Thyroid gland (tissue), 4 donors: ENCODE measurements around the gene GTF2H3. TPM values are rescaled to one million over a fixed set of nuclear protein-coding genes. Genes with fewer than 3 reads are reported as not detected.

ENCODE experiments used
- DNase-seq, 2 donors: peaks; one replicate each; pipeline ENCODE4 v3.0.0-alpha.2; 2019
- H3K27ac ChIP-seq, 3 donors: fragments of 200-600 bp; sonication (generic); 1 replicate in 2 of 3; 2 replicates in 1 of 3; pipeline ENCODE4 v1.5.1; 2016 to 2019; ENCODE audit warnings: mild to moderate bottlenecking in 1 of 3, moderate library complexity in 1 of 3
- H3K27me3 ChIP-seq: fragments of 200-600 bp; sonication (generic); one replicate; pipeline ENCODE4 v1.5.1; 2019
- H3K36me3 ChIP-seq, 2 donors: fragments of 200-600 bp; sonication (generic); one replicate each; pipeline ENCODE4 v1.5.1; 2016 to 2019
- H3K4me1 ChIP-seq, 2 donors: fragments of 200-600 bp; sonication (generic); one replicate each; pipeline ENCODE4 v1.5.1; 2017 to 2019
- H3K4me3 ChIP-seq, 3 donors: fragments of 200-600 bp; sonication (generic); replicated peaks in 1 of 3; 1 replicate in 2 of 3; 2 replicates in 1 of 3; pipeline ENCODE4 v1.5.1; 2016; ENCODE audit warnings: mild to moderate bottlenecking in 1 of 3
- H3K9me3 ChIP-seq: fragments of 200-600 bp; sonication (generic); one replicate; pipeline ENCODE4 v1.5.1; 2017
- CTCF ChIP-seq, 6 experiments: fragments of 200-600 bp in 3 of 6; fragments of 450-650 bp in 3 of 6; sonication (generic) in 3 of 6; IDR thresholded peaks; one replicate each; pipeline ENCODE4 v1.5.1; 2016 to 2019; ENCODE audit warnings: antibody characterized with exemption in 6 of 6, mild to moderate bottlenecking in 2 of 6, inconsistent platforms in 1 of 6, moderate library complexity in 1 of 6
- POLR2A ChIP-seq, 2 donors: fragments of 450-650 bp; IDR thresholded peaks; one replicate each; pipeline ENCODE4 v1.6.1; 2017; ENCODE audit warnings: antibody characterized with exemption in 2 of 2, mild to moderate bottlenecking in 2 of 2, moderate library complexity in 1 of 2
- WGBS, 2 donors: methylation state at CpG; one replicate each; pipeline ENCODE4 v1.1.5; 2017; 5-methylcytosine and 5-hydroxymethylcytosine counted together
- intact Hi-C: fragments of 100-400 bp; cut with DNase I; formaldehyde crosslinking; loops from one replicate; pipeline ENCODE4 v1.15.1; 2023
- total RNA-seq, 4 donors: library from RNA; depleted of rRNA; stranded (reverse); fragments of >200 nt; gene quantifications; one replicate each; pipeline ENCODE4 v1.2.3, GENCODE V29; 2016

Gene GTF2H3
- total RNA-seq, 4 donors from 2014 or later = 15.9 to 32.4 (median 31.1) TPM

GRCh38 chr12:123634142-123634561 is 523 bp downstream of the GTF2H3 start:
- Histone ChIP-seq H3K27ac (peak overlapping the region; percentile 42 to 62 (median 53)), H3K9me3 (no peaks in the 10 kb centered on the region), H3K36me3 (peaks cover 17 to 26% of the 10 kb centered on the region in 2 donors), H3K4me1 (peaks cover 0 to 9% of the 10 kb centered on the region in 2 donors), H3K4me3 (peak overlapping the region; percentile 54 to 75 (median 62)), H3K27me3 (no peaks in the 10 kb centered on the region)
- peak in 1 of 2 donors; percentile 6 for DNase-seq
- WGBS, 2 donors = 16 to 19% methylated on average over 19 of the region's 19 CpGs
- intact Hi-C loops = no loop called here
- TF ChIP-seq CTCF (IDR thresholded peaks at IDR 0.05) (no peak), POLR2A (IDR thresholded peaks at IDR 0.05) (no peak)

GRCh38 chr12:123643911-123644310 is 10.3 kb downstream of the GTF2H3 start:
- H3K4me3 ChIP-seq = no peak overlapping the region
- H3K27me3 ChIP-seq = no peaks in the 10 kb centered on the region
- no peaks in the 10 kb centered on the region for H3K4me1 ChIP-seq
- no peaks in the 10 kb centered on the region for H3K9me3 ChIP-seq
- no peak overlapping the region for H3K27ac ChIP-seq
- H3K36me3 ChIP-seq = peaks cover 20 to 21% of the 10 kb centered on the region in 2 donors
- 92 to 97% methylated on average over 7 of the region's 7 CpGs for WGBS, 2 donors
- intact Hi-C loops = no loop called here
- TF ChIP-seq POLR2A (IDR thresholded peaks at IDR 0.05) (no peak), CTCF (IDR thresholded peaks at IDR 0.05) (no peak)
- DNase-seq = no peak

- no peak overlapping the region for H3K27ac ChIP-seq
- H3K4me1 ChIP-seq = no peaks in the 10 kb centered on the region
- no peak for TF ChIP-seq POLR2A (IDR thresholded peaks at IDR 0.05)
- TF ChIP-seq CTCF (IDR thresholded peaks at IDR 0.05) = no peak
- no peak overlapping the region for H3K4me3 ChIP-seq
- WGBS, 2 donors = 93 to 96% methylated on average over 3 of the region's 3 CpGs
- peaks cover 20 to 21% of the 10 kb centered on the region in 2 donors for H3K36me3 ChIP-seq
- intact Hi-C loops = no loop called here
- no peak for DNase-seq
- H3K9me3 ChIP-seq = no peaks in the 10 kb centered on the region
- no peaks in the 10 kb centered on the region for H3K27me3 ChIP-seq
Measured at GRCh38 chr12:123645380-123645779, 11.8 kb downstream of the GTF2H3 start.

- 79 to 92% methylated on average over 5 of the region's 5 CpGs for WGBS, 2 donors
- no peaks in the 10 kb centered on the region for H3K9me3 ChIP-seq
- H3K27ac ChIP-seq = no peak overlapping the region
- no peaks in the 10 kb centered on the region for H3K4me1 ChIP-seq
- no peak overlapping the region for H3K4me3 ChIP-seq
- H3K36me3 ChIP-seq = peaks cover 20 to 21% of the 10 kb centered on the region in 2 donors
- TF ChIP-seq CTCF (IDR thresholded peaks at IDR 0.05) = no peak
- no peak for TF ChIP-seq POLR2A (IDR thresholded peaks at IDR 0.05)
- H3K27me3 ChIP-seq = no peaks in the 10 kb centered on the region
- no peak for DNase-seq
- intact Hi-C loops = no loop called here
Measured at GRCh38 chr12:123645878-123646277, 12.2 kb downstream of the GTF2H3 start.

- TF ChIP-seq CTCF (IDR thresholded peaks at IDR 0.05) = no peak
- no peak for TF ChIP-seq POLR2A (IDR thresholded peaks at IDR 0.05)
- Histone ChIP-seq H3K36me3 (peaks cover 21 to 43% of the 10 kb centered on the region in 2 donors), H3K4me1 (no peaks in the 10 kb centered on the region), H3K27me3 (no peaks in the 10 kb centered on the region), H3K4me3 (no peak overlapping the region), H3K9me3 (no peaks in the 10 kb centered on the region), H3K27ac (no peak overlapping the region)
- whole genome bisulfite sequencing, 2 donors = 83 to 89% methylated on average over 5 of the region's 5 CpGs
- intact Hi-C loops = no loop called here
- no peak for DNase-seq
Measured at GRCh38 chr12:123648401-123648800, 14.8 kb downstream of the GTF2H3 start.
